ENCODE data around the gene ARSA.

- TF ChIP-seq, protein P1, sequence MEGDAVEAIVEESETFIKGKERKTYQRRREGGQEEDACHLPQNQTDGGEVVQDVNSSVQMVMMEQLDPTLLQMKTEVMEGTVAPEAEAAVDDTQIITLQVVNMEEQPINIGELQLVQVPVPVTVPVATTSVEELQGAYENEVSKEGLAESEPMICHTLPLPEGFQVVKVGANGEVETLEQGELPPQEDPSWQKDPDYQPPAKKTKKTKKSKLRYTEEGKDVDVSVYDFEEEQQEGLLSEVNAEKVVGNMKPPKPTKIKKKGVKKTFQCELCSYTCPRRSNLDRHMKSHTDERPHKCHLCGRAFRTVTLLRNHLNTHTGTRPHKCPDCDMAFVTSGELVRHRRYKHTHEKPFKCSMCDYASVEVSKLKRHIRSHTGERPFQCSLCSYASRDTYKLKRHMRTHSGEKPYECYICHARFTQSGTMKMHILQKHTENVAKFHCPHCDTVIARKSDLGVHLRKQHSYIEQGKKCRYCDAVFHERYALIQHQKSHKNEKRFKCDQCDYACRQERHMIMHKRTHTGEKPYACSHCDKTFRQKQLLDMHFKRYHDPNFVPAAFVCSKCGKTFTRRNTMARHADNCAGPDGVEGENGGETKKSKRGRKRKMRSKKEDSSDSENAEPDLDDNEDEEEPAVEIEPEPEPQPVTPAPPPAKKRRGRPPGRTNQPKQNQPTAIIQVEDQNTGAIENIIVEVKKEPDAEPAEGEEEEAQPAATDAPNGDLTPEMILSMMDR (IDR thresholded peaks at IDR 0.05; ENCODE audit: low read depth, low read length): no peak
- TF ChIP-seq POLR2A (IDR thresholded peaks at IDR 0.05; ENCODE audit: extremely low read depth, insufficient read length): no peak
- TF ChIP-seq, protein P2, sequence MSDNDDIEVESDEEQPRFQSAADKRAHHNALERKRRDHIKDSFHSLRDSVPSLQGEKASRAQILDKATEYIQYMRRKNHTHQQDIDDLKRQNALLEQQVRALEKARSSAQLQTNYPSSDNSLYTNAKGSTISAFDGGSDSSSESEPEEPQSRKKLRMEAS (IDR thresholded peaks at IDR 0.05; ENCODE audit: low read depth, low read length): no peak
Measured at GRCh38 chr22:50621356-50621880, 6.5 kb downstream of the ARSA start.
